Fibroblast of lung (primary cell): ENCODE data around the gene PPP4C. TPM values are rescaled to one million over a fixed set of nuclear protein-coding genes. Genes with fewer than 3 reads are reported as not detected.

Experiments
- DNase-seq, 2 donors: peaks; one replicate each; pipeline versions ENCODE4 v3.0.0 to v3.0.0-alpha.2; 2010; ENCODE audit warnings: low read depth in 2 of 2
- H2AFZ ChIP-seq: 2 replicates; pipeline ENCODE4 v1.5.1; 2012; ENCODE audit warnings: low read length, control low read depth, inconsistent platforms
- H3K27ac ChIP-seq: 2 replicates; pipeline ENCODE4 v1.5.1; 2011; ENCODE audit warnings: low read length, control low read depth; ENCODE audit not compliant: insufficient read depth
- H3K27me3 ChIP-seq: 2 replicates; pipeline ENCODE4 v1.5.1; 2011; ENCODE audit warnings: mild to moderate bottlenecking, low read length; ENCODE audit not compliant: control insufficient read depth, insufficient read depth
- H3K36me3 ChIP-seq: 2 replicates; pipeline ENCODE4 v1.5.1; 2011; ENCODE audit warnings: low read length; ENCODE audit not compliant: control insufficient read depth, insufficient read depth
- H3K4me1 ChIP-seq: 2 replicates; pipeline ENCODE4 v1.5.1; 2011; ENCODE audit warnings: low read length; ENCODE audit not compliant: control insufficient read depth, insufficient read depth; ENCODE audit errors: extremely low read depth
- H3K4me2 ChIP-seq: 2 replicates; pipeline ENCODE4 v1.5.1; 2011; ENCODE audit warnings: low read length, control low read depth; ENCODE audit not compliant: insufficient read depth; ENCODE audit errors: extremely low read depth
- H3K4me3 ChIP-seq, 4 experiments: fragments of 200-600 bp in 1 of 4; sonication (generic) in 1 of 4; replicated peaks in 1 of 4; 2 replicates each; pipeline ENCODE4 v1.5.1; 2011 to 2016; ENCODE audit warnings: low read length in 4 of 4, low read depth in 3 of 4, mild to moderate bottlenecking in 3 of 4, control low read depth in 2 of 4, inconsistent platforms in 1 of 4, mixed read lengths in 1 of 4; ENCODE audit not compliant: insufficient read depth in 1 of 4; ENCODE audit errors: control extremely low read depth in 1 of 4
- H3K79me2 ChIP-seq: 2 replicates; pipeline ENCODE4 v1.5.1; 2012; ENCODE audit warnings: mild to moderate bottlenecking, low read length, inconsistent platforms; ENCODE audit not compliant: control insufficient read depth, insufficient read depth
- H3K9ac ChIP-seq: 2 replicates; pipeline ENCODE4 v1.5.1; 2011; ENCODE audit warnings: mild to moderate bottlenecking, low read length, control low read depth; ENCODE audit not compliant: insufficient read depth
- H3K9me3 ChIP-seq: 2 replicates; pipeline ENCODE4 v1.5.1; 2012; ENCODE audit warnings: low read depth, low read length; ENCODE audit not compliant: control insufficient read depth, insufficient read depth
- H4K20me1 ChIP-seq: 2 replicates; pipeline ENCODE4 v1.5.1; 2011; ENCODE audit warnings: low read length; ENCODE audit not compliant: control insufficient read depth, insufficient read depth; ENCODE audit errors: extremely low read depth
- EZH2 ChIP-seq: IDR thresholded peaks from 2 replicates; pipeline ENCODE4 v1.5.1; 2012; ENCODE audit warnings: low read length, control low read depth, mild to moderate bottlenecking; ENCODE audit errors: missing control alignments
- polyA plus RNA-seq, 2 donors: library from polyadenylated mRNA; depleted of rRNA in 1 of 2; stranded (reverse) in 1 of 2; unstranded in 1 of 2; fragments of >200 nt; gene quantifications; 2 replicates each; pipeline ENCODE4 v1.2.1, GENCODE V29; 2011 to 2012; ENCODE audit warnings: missing spikeins in 1 of 2
- total RNA-seq: library from RNA; depleted of rRNA; stranded (reverse); fragments of >200 nt; gene quantifications from 2 replicates; pipeline ENCODE4 v1.2.1, GENCODE V29; 2014
- TF ChIP-seq, protein P1 (sequence below), 2 donors: IDR thresholded peaks in 1 of 2; conservative IDR thresholded peaks in 1 of 2; 1 replicate in 1 of 2; 2 replicates in 1 of 2; pipeline ENCODE4 v1.5.1; 2011 to 2012; ENCODE audit warnings: low read length in 2 of 2, control low read depth in 1 of 2, inconsistent platforms in 1 of 2, low read depth in 1 of 2, mild to moderate bottlenecking in 1 of 2

Gene PPP4C
- total and polyA plus RNA-seq, 2 donors (not counting 1 experiment from before 2014, with no cell fraction given): 116 to 147 TPM

DNA sequence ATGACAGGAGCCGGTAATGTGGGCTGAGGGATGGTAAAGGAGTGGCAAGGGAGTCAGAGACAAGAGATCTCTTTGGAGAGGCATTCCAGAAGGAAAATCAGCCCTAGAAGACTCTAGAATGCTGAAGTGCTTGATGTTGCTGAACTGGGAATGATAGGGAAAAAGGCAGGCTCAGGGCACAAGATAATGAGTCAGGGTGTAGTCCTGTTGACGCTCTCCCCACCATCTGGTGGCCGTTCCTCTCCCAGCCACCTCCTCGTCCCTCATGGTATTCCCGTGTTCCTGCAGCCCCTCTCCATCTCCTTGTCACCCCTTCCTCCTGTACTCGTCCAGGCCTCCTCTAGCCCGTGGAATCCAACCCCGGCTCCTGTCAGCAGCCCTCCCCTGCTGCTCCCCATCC lies 21.3 kb upstream of the PPP4C start:
- H3K9ac ChIP-seq: no peak overlapping the region
- H3K4me1 ChIP-seq: peaks cover 5% of the 10 kb centered on the region
- TF ChIP-seq EZH2: no peak
- TF ChIP-seq, protein P1, sequence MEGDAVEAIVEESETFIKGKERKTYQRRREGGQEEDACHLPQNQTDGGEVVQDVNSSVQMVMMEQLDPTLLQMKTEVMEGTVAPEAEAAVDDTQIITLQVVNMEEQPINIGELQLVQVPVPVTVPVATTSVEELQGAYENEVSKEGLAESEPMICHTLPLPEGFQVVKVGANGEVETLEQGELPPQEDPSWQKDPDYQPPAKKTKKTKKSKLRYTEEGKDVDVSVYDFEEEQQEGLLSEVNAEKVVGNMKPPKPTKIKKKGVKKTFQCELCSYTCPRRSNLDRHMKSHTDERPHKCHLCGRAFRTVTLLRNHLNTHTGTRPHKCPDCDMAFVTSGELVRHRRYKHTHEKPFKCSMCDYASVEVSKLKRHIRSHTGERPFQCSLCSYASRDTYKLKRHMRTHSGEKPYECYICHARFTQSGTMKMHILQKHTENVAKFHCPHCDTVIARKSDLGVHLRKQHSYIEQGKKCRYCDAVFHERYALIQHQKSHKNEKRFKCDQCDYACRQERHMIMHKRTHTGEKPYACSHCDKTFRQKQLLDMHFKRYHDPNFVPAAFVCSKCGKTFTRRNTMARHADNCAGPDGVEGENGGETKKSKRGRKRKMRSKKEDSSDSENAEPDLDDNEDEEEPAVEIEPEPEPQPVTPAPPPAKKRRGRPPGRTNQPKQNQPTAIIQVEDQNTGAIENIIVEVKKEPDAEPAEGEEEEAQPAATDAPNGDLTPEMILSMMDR (conservative IDR thresholded peaks at IDR 0.05 in 1 of 2, IDR thresholded peaks at IDR 0.05 in 1 of 2; ENCODE audit: low read depth in 1 of 2, low read length in 2 of 2): no peak
- H3K27ac ChIP-seq: no peak overlapping the region
- no peaks in the 10 kb centered on the region for H3K27me3 ChIP-seq
- peaks cover 3% of the 10 kb centered on the region for H3K79me2 ChIP-seq
- H3K36me3 ChIP-seq: peaks cover 2% of the 10 kb centered on the region
- no peaks in the 10 kb centered on the region for H4K20me1 ChIP-seq
- DNase-seq: no peak
- no peak overlapping the region for H2AFZ ChIP-seq
- no peak overlapping the region for H3K4me3 ChIP-seq
- peak overlapping the region; percentile 25 for H3K4me2 ChIP-seq
- H3K9me3 ChIP-seq: no peaks in the 10 kb centered on the region

DNA sequence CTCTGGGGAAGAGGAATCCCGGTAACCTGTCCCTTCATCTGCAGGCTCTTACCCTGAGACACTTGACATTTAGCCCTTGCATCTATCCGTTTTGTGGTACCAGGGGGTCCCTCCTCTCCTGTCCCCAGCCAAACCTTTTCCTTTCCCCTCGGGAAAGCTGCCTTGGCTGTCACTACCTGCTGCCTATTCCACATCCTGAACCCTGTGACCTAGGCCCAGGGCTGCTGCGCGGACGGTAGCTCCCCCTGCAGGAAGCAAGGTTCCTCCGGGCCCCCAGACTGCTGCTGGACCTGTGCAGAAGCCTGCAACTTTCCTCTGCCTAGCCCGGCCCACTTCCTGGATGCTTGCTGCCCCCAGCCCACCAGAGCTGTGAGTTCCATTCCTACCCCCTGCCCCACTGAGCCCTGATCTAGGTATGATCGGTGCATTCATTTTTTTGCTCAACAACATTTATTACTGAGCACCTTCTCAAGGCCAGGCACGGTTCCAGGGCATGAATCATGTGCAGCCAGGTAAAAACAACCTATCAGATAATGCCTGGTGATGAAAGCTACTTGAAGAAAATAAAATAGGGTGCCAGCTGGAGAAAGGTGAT lies 20.7 kb upstream of the PPP4C start:
- Histone ChIP-seq H3K79me2 (peaks cover 3% of the 10 kb centered on the region), H3K9me3 (no peaks in the 10 kb centered on the region), H3K36me3 (peaks cover 2% of the 10 kb centered on the region), H3K4me3 (no peak overlapping the region), H3K27me3 (no peaks in the 10 kb centered on the region), H3K4me1 (peaks cover 5% of the 10 kb centered on the region), H2AFZ (no peak overlapping the region), H3K9ac (no peak overlapping the region), H4K20me1 (no peaks in the 10 kb centered on the region), H3K4me2 (no peak overlapping the region), H3K27ac (no peak overlapping the region)
- TF ChIP-seq, protein P1 (conservative IDR thresholded peaks at IDR 0.05 in 1 of 2, IDR thresholded peaks at IDR 0.05 in 1 of 2; ENCODE audit: low read depth in 1 of 2, low read length in 2 of 2): peak; percentile 25 to 58
- no peak for TF ChIP-seq EZH2
- no peak for DNase-seq

DNA sequence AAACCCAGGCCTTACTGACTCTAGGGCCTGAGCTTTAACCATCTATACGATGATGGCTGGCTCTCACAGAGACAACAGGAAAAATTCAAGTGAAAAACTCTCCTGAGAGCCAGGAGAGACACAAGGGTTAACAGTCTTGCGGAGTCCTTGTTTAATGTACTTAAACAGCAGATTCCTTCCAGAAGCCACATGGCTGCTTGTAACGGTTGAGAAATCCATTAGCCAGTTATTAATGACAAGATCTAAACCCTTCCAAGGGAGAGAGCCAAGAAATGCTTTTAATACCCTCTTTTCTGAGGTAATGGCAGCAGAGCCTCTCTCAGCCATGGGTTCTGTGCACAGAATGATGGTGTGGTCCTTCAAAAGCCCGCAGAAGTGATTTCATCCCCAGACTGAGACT lies 15.4 kb upstream of the PPP4C start:
- Histone ChIP-seq H3K4me1 (peaks cover 16% of the 10 kb centered on the region), H3K9me3 (no peaks in the 10 kb centered on the region), H2AFZ (no peak overlapping the region), H3K27ac (no peak overlapping the region), H3K4me2 (no peak overlapping the region), H3K4me3 (no peak overlapping the region), H4K20me1 (no peaks in the 10 kb centered on the region), H3K27me3 (no peaks in the 10 kb centered on the region), H3K9ac (no peak overlapping the region), H3K36me3 (peaks cover under 1% of the 10 kb centered on the region), H3K79me2 (no peaks in the 10 kb centered on the region)
- TF ChIP-seq, protein P1 (conservative IDR thresholded peaks at IDR 0.05 in 1 of 2, IDR thresholded peaks at IDR 0.05 in 1 of 2; ENCODE audit: low read depth in 1 of 2, low read length in 2 of 2): no peak
- no peak for TF ChIP-seq EZH2
- peak in 1 of 2 donors; percentile 52 for DNase-seq
